ENCODE results near the gene KLHL29.

KLHL29 gene

DNA sequence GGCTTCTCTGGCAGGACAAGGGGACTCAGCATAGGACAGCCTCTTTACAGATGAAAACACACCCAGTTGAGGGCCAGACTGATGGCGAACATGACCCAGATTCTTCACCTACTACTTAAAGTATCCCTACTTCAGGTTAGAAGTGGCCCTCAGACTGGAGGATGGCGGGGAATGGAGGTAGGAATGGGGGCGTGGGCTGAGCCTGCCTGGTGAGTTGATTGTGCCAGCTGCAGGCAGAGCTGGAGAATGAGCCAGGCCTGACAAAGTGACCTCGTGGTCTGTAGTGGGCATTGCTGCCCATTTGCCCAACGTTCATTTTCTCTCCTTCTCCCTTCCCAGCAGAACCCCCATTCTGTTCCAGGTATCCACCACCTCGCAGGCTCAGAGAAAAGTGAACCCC lies 186.1 kb downstream of the KLHL29 start:
- DNase-seq (ENCODE audit: low spot score), result no peak

DNA sequence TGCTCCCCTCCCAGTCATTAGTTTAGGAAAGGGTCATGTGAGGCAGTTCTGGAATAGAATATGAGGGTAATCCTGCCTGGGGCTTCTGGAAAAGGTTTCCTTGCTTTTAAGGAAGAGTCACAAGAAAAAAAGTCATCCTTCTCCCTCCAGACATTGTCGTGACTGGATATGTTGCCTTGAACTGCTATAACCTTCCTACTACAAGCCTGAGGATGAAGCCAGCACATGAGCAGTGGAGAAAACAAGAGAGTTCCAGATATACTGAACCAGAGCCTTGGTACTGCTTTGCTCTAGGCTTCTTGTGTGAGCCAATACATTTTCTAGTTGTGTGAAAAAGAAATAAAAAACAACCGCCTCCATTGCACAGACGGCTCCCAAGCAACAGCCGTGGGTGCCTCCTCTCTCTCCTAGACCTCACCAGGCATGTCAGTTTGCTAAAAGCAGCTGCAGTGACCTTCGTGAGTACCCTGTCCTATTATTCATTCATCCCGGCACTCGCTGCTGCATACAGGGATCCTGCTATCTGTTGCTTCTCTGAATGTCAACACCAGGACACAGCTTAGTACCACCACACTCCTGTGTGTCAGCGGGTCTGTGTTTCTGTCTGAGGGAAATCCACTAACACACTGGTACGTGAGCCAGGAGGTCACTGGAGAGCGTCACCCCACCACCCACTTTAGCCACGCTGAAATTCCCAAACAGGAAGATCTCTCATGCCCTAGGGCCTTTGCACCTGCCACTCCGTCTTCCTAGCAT lies 186.7 kb downstream of the KLHL29 start:
- no peak for DNase-seq (ENCODE audit: low spot score)

DNA sequence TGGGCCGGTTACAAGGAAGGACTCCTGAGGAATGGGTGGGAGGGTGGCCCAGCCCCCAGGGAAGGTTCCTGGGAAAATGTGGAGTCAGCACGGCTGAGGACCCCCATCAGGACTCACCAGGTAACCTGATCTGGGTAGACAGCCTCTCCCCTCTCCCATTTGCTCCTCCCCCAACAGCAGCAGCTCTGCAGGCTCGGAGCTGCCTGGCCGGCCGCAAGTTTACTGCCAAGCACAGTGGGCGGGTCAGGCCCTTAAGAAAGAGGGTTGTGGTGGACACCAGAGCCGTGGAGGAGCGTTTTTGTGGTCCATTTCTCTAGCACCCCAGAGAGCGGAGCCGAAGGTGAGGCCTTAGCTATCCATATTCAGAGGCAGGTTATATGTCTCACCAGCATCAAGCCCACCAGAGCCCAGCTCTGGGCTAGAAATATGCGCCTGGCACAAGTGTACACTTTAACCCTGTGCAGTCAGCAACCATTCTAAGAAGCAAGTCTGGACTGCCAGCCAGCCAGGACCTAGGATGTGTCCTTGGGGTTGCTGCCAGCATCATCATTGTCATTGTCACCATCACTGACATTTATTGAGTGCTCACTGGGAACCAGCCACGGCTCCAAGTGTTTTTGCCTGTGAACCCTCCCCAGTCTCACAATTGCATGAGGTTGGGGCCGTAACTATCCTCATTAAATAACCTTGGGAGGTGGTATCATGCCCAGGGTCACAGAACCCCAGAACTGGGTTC lies 190.1 kb downstream of the KLHL29 start:
- no peak for DNase-seq (ENCODE audit: low spot score)

DNA sequence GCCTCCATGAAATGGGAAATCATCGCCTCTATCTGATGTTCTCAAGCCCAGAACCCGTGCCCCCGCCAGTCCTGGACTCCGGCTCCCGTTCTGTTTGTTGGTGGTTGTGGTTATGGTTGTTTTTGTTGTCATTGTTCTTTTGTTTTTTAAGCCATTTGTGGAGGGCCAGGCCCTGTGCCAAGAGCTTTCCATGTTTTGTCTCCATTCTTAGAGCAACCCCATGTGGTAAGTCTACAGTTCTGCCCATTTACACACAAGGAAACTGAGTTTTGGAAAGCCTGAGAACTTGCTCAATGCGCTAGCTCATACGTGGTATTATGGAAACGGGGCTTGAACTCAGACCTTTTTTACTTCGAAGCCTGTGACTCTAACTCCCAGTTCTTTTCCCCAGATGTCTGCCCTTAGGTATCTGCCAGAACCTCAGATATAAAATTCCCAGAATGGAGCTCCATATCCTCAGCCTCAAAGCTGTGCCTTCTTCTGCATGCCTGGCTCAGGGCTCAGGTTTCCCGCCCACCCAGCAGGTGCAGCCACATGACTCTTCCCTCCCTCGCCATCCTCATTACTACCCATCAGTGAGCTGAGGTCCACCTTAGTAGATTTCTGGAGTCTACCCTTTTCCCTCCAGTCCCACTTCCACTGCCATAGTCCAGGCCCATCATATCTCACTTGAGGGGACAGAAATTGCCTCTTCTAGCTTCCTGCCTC lies 194.1 kb downstream of the KLHL29 start:
- no peak for DNase-seq (ENCODE audit: low spot score)

DNA sequence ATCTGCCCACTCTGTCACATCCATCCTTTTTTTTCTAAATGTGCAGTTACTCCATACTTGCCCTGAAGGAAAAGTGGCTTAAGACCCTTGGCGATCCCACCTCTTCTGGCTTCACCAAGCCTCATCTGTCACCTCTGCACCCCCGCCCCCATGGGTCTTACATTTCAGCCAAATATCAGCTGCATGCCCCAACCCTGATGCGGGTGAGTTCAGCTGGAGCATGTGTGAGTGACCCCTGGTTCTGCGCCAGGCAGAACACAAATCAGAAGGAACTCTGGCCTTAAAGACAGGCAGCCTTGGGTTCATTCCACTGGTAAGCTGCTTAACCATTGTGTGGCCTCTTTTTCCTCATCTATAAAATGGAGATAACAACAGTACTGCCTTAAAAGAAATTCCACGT lies 194.7 kb downstream of the KLHL29 start:
- DNase-seq (ENCODE audit: low spot score), result no peak

DNA sequence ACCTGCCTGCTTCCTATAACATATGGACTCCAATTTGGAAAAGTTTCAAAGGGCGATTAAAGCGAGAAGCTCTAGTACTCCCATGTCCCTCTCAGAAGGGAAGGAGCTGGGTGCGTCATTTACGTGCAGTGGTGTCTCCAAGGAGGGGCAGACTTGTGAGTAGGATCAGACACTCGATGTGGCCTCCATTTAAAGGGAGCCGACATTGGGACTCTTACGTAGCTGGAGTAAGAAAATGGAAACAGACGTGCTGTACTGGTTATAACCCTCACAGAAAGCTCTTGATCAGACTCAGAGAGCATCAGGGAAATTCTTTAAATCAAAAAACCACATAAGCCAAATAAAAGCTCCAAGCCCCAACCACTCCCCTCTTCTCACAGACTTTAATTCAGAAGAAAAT lies 198.5 kb downstream of the KLHL29 start:
- DNase-seq (ENCODE audit: low spot score), result no peak

DNA sequence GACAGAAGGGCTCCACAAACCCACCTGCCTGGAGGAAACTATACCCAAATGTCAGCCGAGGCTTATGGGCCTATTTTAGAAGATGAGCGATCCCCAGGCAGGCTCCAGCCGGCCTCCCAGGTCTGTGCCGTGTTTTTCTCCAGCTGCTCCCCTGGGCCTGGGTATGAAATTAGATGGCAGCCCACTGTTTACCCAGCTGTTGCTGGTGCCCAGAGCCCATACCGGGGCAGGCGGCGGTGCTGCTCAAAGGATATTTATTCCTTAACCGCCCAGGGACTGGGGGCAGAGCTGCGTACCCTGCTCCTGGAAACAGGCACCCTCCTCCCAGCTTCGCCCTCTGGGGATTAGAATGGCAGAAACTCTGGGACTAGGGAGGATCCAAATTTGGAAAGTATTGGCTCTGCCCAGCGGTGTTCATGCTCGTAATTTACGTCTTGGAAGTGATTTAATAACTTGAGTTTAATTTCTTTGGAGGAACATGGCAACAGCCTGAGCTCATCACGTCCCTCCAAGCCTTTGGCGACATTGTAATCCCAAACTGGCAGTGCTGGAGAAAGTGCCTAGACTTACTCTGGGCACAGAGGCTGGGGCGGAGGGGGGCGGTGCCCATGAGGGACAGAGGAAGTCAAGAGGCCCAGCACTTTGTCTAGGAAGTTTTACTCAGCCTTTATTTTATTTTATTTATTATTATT lies 199.2 kb downstream of the KLHL29 start:
- no peak for DNase-seq (ENCODE audit: low spot score)

DNA sequence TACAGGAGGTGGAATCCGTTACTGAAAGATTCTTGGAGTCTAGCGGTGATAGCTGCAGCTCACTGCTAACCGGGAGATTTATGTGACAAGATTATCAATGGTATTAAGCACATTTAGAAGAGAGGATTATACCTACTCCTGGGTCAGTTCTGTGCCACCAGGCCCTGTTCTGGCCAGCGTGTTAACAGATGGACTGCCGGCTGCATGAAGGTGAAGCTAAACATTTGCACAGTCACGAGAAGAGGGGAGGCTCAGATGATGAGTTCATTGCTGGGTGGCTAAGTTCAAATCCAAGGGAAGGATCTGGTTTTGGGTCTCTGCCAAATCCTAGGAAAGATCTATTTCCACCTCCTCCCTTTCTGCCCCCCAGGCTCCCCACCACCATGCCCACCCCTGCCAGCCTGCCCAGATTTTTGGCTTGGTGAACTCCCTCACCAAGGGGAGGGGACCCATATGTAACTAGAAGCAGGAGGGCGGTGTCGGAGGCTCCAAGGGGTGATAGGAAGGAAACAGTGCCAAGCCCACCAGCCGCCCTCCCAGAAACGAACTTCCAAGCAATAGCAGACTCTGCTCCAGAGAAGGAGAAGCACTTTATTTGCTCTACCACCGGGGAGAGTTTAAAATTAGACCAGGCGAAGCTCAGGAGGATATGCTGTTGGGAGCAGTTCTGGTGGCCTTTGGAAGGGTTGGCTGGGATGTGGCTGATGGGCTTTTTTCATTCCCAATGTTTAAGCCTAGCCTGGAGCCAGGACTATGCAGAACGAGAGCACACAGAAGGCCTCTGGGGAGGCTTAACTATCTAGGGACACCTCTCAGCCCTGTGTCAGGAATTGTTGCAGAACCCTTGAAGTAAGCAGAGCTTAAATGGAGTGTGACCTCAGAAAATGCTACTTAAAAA lies 200.5 kb downstream of the KLHL29 start:
- no peak for DNase-seq (ENCODE audit: low spot score)

DNA sequence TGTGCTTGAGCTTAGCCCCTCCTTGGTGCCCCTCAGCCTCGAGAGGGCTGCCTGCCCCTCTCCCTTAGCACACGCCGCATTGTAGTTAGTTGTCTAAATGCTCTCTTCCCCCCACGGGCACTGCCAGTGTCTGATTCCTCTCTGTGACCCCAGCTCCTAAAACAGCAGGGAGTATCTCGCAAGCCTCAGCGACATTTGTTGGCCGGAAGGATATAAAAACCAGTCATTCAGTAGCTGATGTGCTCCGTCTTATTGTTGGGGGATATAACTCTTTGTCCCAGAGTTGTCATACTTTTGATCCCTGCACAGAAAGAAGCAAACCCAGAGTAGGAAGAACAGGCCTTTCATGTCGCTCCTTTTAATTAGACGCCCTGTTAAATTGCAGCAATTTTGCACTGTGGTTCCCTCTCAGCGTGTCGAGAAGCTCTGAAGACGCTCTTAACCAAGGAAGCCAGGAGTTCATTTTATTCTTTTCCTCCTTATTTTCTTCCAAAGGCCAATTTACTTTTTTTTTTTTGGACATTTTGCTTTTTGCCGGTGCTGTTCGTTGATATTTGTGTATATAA lies 201.8 kb downstream of the KLHL29 start:
- no peak for DNase-seq (ENCODE audit: low spot score)

DNA sequence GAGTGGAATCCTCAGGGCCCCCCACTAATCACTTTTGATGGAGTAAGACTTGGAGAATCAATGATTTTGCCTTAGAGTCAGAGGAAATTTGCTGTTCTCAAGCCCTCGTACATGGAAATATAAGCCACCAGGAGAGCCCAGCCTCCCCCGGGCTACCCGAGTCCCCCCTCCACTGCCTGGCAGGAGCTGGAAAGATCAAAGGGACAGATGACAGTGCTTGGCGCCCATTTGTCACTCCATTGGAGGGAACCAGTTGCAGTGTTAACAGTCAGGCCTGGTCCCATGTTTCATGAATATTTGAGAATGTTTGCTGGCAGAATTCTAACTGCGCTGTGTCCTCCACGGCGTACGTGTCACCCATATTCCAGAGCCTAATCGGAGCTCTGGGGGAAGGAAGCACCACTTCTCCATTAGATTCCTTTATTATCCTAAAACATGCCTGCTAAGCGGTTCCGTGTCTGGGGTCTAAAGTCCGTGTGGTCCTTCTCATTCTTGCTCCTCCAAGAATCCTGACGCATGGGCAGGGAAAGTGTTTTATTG lies 202.4 kb downstream of the KLHL29 start:
- no peak for DNase-seq (ENCODE audit: low spot score)

DNA sequence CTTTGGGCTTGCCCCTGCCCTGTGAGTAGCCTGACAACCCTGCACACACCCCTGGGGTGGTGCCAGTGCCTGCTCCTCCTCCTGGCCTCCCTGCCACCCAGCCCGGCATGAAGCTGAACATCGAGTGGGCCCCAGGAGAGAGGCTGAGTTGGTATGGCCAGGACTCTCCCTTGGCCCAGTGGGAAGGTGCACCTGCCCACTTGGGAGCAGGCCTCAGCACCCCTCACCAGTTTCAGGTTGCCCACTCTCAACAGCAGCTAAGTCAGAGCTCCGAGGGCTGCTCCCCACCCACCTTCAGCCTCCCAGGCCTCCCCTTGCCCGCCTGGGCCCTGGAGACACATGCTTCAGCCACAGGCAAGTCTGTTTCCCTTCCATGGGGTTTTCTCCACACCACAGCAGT lies 203.1 kb downstream of the KLHL29 start:
- DNase-seq (ENCODE audit: low spot score), result no peak

DNA sequence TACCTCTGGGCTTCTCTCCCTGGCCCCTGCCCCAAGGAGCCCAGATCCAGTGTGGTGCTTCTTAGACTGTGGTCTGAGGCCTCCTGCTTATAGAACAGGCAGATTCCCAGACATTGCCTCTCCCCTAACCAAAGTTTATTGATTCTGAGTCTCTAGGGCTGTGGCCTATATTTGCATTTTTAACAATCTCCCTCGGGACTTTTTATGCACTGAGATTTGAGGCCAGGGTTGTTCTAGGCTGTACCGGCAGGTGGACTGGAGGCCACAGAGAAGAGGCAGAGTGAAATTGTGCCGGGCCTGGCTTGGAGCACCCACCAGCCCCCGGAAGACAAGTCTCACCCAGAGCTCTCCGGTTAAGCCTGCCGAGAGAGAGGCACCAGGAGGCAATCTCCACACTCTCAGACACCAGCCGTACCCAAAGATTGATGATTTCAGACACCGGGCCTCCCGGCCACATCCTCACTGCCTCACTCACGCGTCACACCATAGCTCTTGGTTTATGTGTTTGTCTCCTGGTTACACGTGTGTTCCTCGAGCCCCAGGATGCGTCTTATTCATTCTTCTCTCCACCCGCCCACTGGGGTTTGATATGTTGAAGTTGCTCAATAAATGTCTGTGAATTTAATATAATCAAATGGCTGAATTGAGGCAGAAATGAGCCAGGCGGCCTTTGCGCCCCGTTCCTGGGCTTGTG lies 203.7 kb downstream of the KLHL29 start:
- DNase-seq (ENCODE audit: low spot score), result no peak

DNA sequence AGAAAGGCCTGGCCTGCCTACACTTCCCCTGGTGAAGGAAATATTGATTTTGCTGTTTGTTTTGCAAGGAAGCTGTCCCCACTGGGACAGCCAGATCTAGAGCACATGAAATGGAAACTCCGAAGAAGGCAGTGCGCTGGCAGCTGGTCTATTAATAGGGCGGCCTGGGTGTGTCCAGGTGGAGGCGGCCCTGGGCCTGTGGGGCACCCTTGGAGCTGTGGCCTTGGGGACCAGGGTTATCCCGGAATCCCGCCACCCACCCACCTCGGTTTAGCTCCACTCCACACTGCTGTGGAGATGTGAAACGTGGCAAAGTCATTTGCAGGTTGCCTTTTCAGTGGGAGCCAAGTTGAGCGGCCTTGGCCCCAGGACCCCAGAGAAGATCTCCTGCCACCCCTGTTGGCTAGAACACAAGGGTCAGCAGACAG lies 204.3 kb downstream of the KLHL29 start:
- no peak for DNase-seq (ENCODE audit: low spot score)

DNA sequence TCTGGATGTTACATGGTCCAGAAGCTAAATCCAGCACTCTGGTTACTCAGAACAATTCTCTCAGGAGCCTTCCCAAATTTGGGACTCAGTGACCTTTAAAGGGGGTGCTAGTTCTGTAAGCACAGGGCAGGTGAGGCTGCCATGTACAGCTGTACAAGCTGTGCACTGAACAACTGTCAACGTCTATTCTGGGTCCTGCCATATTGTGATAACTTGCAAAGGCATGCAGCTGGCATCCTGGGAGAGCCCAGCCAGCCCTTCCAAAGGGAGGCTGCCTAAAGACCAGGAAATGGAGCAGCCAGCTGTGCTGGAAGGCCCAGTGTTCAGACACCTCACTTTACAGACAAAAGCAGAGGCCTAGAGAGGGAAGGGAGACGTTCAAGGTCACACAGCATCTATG lies 204.8 kb downstream of the KLHL29 start:
- DNase-seq (ENCODE audit: low spot score), result no peak

DNA sequence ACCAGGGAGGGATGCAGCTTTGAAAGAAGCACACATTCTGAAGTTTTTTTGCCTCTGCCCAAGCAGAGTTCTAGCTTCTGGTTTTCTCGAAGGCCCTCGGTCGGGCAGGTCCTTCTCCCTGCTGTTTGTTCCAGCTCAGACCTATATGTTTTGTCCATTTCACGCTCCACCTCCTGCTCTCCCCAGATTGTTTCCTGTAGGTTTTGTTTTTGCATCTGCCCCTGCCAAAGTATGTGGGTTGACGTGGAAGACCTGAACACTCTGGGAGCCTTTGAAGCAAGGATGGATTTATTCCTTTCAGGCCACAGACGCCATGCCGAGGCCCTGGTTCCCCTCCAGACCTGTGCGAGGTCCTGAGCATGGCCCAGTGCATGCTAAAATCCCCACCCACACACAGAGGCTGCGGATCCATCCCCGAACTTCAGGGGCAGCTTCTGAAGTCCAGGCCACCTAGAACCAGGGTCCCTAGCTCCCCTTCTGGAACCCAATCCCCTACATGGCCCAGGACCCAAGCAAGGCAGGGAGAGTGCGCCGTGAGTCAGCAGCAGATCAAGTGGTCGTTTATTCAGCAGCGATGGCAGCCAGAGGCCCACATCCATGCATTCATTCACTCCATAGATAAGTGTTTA lies 205.4 kb downstream of the KLHL29 start:
- no peak for DNase-seq (ENCODE audit: low spot score)

DNA sequence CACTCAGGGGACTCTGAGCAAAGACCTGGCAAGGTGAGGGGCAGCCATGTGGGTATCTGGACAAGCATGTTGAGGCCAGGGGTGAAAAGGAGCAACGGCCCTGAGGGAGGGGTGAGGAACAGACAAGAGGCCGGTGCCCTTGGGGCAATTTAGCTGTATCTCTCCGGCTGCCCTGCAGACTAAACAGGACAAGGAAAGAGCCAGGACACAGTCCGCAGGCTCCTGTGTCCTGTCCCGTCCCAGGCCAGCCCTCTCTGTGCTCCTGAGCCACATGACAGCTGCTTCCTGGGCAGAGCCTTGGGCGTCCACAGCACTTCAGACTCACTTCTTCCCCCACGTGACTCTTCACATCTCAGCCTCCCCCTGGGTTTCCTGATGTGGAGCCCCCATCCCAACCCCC lies 206.1 kb downstream of the KLHL29 start:
- DNase-seq (ENCODE audit: low spot score), result no peak

DNA sequence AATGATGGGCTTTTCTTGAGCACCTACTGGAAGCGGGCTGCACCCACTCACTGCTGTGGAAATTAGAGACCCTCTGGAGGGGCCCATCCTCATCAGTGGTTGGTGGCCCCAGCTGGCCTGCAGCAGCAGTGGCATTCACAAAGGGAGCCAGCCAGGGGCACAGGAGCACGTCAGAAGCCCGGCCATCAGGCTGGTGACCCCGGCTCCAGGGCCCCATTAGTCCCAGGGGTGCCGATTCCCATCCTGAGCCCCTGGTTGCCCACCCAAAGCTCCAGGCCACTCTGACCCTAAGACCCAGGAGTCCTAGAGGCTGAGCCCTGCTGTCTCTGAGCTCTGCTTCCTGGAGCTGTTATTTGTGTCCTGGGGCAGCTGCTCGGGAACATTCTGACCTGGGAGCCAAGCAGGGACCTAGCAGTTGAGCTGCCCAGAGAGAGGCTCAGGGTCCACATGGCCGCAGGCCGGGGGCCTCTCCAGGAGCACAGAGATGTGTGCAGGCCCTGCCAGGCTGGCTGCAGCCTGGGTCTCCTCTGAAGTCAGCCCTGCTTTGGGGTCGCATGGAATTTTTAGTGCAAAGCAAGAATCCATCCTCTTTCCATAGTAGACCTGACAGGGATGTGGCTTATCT lies 207.2 kb downstream of the KLHL29 start:
- no peak for DNase-seq (ENCODE audit: low spot score)

DNA sequence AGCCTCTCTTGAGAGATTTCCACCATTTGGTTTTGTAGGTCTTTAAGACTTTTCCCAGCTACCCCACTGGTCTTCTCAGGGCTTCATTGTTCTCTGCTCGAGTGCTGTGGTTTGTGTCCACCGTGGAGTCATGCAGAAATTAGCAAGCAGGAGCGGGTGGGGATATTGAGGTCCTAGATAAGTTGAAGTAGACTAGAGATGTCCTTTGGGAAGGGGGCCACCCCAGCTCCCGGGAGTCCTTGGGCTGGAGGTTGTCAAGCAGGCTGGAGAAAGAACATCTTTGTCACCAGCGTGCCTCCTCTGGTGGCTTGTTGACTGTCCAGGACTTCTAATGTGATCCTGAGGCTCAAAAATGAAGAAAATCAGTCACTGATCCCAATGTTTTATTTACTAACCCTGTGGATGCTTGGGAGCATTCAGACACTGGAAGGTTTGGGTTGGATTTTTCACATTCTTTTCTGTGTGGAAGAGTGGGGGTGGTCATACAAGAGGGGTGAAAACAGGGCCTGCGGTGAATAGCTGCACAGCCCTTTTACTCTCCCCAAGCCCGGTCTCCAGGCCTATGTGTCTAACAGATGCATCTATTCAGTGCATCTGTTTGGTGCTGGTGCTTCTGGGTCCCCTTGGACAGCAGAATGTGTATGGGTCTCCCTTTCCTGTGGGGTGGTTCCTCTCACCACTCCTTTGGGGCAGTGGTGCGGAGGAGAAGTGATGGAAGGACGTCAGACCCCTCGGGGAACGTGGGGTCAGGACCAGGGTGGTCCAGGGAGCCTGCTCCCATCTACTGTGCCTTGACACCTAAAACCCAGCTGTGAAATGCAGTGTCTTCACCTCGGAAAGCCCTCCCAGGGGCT lies 208.1 kb downstream of the KLHL29 start:
- no peak for DNase-seq (ENCODE audit: low spot score)
